Gastroesophageal sphincter (tissue), 4 donors: ENCODE measurements around the gene PLPP1. TPM values are rescaled to one million over a fixed set of nuclear protein-coding genes. Genes with fewer than 3 reads are reported as not detected.
A peak's percentile ranks its signal among the peaks of the same experiment; 100 is the strongest.
"Not testable (repeated sequence)": the region's sequence is repeated elsewhere in the genome, so short reads cannot be mapped to it uniquely, and the experiment has no call there.

ENCODE experiments used
- ATAC-seq: fragments of 150-250 bp; one replicate; pipeline ENCODE4 v1.9.1; 2016; ENCODE audit warnings: mild to moderate bottlenecking, moderate library complexity
- H3K27ac ChIP-seq, 4 donors: fragments of 200-600 bp; sonication (generic) in 3 of 4; 1 replicate in 3 of 4; 2 replicates in 1 of 4; pipeline ENCODE4 v1.5.1; 2016 to 2019
- H3K27me3 ChIP-seq: fragments of 200-600 bp; sonication (generic); one replicate; pipeline ENCODE4 v1.5.1; 2019
- H3K36me3 ChIP-seq, 2 donors: fragments of 200-600 bp; sonication (generic); one replicate each; pipeline ENCODE4 v1.5.1; 2019; ENCODE audit warnings: control low read depth in 1 of 2
- H3K4me1 ChIP-seq, 3 donors: fragments of 200-600 bp; sonication (generic); 1 replicate in 2 of 3; 2 replicates in 1 of 3; pipeline ENCODE4 v1.5.1; 2016 to 2019; ENCODE audit warnings: control low read depth in 2 of 3
- H3K4me3 ChIP-seq, 2 donors: fragments of 200-600 bp; sonication (generic); one replicate each; pipeline ENCODE4 v1.5.1; 2019; ENCODE audit warnings: mild to moderate bottlenecking in 1 of 2, moderate library complexity in 1 of 2
- H3K9me3 ChIP-seq, 3 donors: fragments of 200-600 bp; sonication (generic); one replicate each; pipeline ENCODE4 v1.5.1; 2017 to 2019; ENCODE audit warnings: control low read depth in 2 of 3
- CTCF ChIP-seq, 4 experiments: fragments of 200-600 bp in 2 of 4; fragments of 450-650 bp in 2 of 4; sonication (generic) in 1 of 4; IDR thresholded peaks; one replicate each; pipeline ENCODE4 v1.5.1; 2017 to 2019; ENCODE audit warnings: antibody characterized with exemption in 4 of 4, mild to moderate bottlenecking in 2 of 4, moderate library complexity in 2 of 4
- EP300 ChIP-seq: sonication (generic); formaldehyde crosslinking; IDR thresholded peaks from one replicate; pipeline ENCODE4 v1.6.1; 2017; ENCODE audit warnings: antibody characterized with exemption, mild to moderate bottlenecking
- POLR2A ChIP-seq, 2 donors: fragments of 450-650 bp; IDR thresholded peaks; one replicate each; pipeline ENCODE4 v1.6.1; 2017; ENCODE audit warnings: antibody characterized with exemption in 2 of 2, mild to moderate bottlenecking in 2 of 2, moderate library complexity in 1 of 2
- POLR2AphosphoS5 ChIP-seq: sonication (generic); formaldehyde crosslinking; IDR thresholded peaks from one replicate; pipeline ENCODE4 v1.6.1; 2017; ENCODE audit warnings: antibody characterized with exemption
- WGBS, 2 donors: methylation state at CpG; one replicate each; pipeline ENCODE4 v1.1.5; 2018; ENCODE audit warnings: low coverage in 1 of 2; 5-methylcytosine and 5-hydroxymethylcytosine counted together
- total RNA-seq, 4 donors: library from RNA; depleted of rRNA; stranded (reverse); fragments of >200 nt; gene quantifications; one replicate each; pipeline ENCODE4 v1.1.0, GENCODE V29; 2016

The PLPP1 gene
- total RNA-seq, 4 donors from 2014 or later = 209 to 314 (median 250) TPM

GRCh38 chr5:55509796-55510522 lies 24.8 kb downstream of the PLPP1 start:
- Histone ChIP-seq H3K27ac (peak overlapping the region in 1 of 4 donors; percentile 1), H3K9me3 (no peaks in the 10 kb centered on the region), H3K27me3 (no peaks in the 10 kb centered on the region), H3K36me3 (no peaks in the 10 kb centered on the region), H3K4me3 (no peak overlapping the region), H3K4me1 (peaks cover 12 to 75% (median 19%) of the 10 kb centered on the region in 3 donors)
- TF ChIP-seq CTCF (IDR thresholded peaks at IDR 0.05) = no peak
- no peak for TF ChIP-seq POLR2A (IDR thresholded peaks at IDR 0.05)
- no peak for TF ChIP-seq EP300
- TF ChIP-seq POLR2AphosphoS5 = no peak
- WGBS, 2 donors = 30 to 36% methylated on average over 5 of the region's 5 CpGs
- no peak for ATAC-seq

DNA sequence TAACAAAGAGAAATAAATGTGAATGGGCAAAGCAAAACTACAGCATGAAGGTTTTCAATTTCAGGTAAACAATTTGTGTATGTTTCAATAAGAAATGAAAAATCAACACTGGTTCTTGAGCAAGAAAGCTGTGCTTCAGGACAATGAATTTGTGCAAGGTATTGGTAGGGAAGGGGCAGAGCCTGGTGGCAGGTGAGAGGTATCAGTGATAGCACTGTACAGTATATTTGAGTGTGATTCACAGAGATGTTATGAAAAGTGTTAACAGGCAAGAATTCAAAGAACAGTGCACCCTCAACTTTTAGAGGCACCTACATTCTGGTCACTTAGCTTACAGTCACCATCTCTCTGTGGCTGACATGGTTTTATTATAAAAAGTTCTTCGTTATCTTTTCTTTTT lies 25.7 kb downstream of the PLPP1 start:
- Histone ChIP-seq H3K9me3 (no peaks in the 10 kb centered on the region), H3K27me3 (no peaks in the 10 kb centered on the region), H3K27ac (no peak overlapping the region), H3K4me3 (no peak overlapping the region), H3K36me3 (no peaks in the 10 kb centered on the region), H3K4me1 (peaks cover 12 to 67% (median 19%) of the 10 kb centered on the region in 3 donors)
- whole genome bisulfite sequencing, 2 donors = 92 to 100% methylated on average over 1 of the region's 1 CpG
- TF ChIP-seq POLR2A (IDR thresholded peaks at IDR 0.05) (no peak), CTCF (IDR thresholded peaks at IDR 0.05) (no peak), POLR2AphosphoS5 (no peak), EP300 (no peak)
- no peak for ATAC-seq

GRCh38 chr5:55507574-55507973 lies 27.2 kb downstream of the PLPP1 start:
- peaks cover 12 to 68% (median 19%) of the 10 kb centered on the region in 3 donors for H3K4me1 ChIP-seq
- no peaks in the 10 kb centered on the region for H3K27me3 ChIP-seq
- TF ChIP-seq POLR2A (IDR thresholded peaks at IDR 0.05) = no peak
- no peak for TF ChIP-seq POLR2AphosphoS5
- TF ChIP-seq CTCF (IDR thresholded peaks at IDR 0.05) = no peak
- TF ChIP-seq EP300 = no peak
- no peak overlapping the region for H3K27ac ChIP-seq
- no peaks in the 10 kb centered on the region for H3K9me3 ChIP-seq
- no peaks in the 10 kb centered on the region for H3K36me3 ChIP-seq
- ATAC-seq = no peak
- no peak overlapping the region for H3K4me3 ChIP-seq
- 88 to 94% methylated on average over 2 of the region's 2 CpGs for WGBS, 2 donors

DNA sequence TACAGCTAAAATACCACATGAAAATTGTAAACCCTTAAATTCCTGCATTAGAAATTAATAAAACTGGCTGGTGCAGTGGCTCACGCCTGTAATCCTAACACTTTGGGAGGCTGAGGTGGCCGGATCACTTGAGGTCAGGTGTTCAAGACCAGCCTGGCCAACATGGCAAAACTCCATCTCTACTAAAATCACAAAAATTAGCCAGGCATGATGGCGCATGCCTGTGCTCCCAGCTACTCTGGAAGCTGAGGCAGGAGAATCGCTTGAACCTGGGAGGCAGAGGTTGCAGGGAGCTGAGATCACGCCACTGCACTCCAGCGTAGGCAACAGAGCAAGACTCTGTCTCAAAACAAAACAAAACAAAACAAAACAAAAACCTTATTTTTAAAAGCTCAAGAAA lies 29.1 kb downstream of the PLPP1 start:
- H3K4me3 ChIP-seq, H3K9me3 ChIP-seq, H3K27ac ChIP-seq, H3K27me3 ChIP-seq, ATAC-seq, H3K36me3 ChIP-seq: not testable (repeated sequence)
- peaks cover 12 to 79% (median 19%) of the 10 kb centered on the region in 3 donors for H3K4me1 ChIP-seq
- 89 to 93% methylated on average over 3 to 4 of the region's 6 CpGs for WGBS, 2 donors

GRCh38 chr5:55503917-55504316 lies 30.8 kb downstream of the PLPP1 start:
- H3K4me1 ChIP-seq = peaks cover 6 to 68% (median 15%) of the 10 kb centered on the region in 3 donors
- H3K36me3 ChIP-seq, H3K9me3 ChIP-seq, H3K27ac ChIP-seq, ATAC-seq, H3K4me3 ChIP-seq, H3K27me3 ChIP-seq: not testable (repeated sequence)
- 94 to 95% methylated on average over 2 to 5 of the region's 7 CpGs for WGBS, 2 donors

DNA sequence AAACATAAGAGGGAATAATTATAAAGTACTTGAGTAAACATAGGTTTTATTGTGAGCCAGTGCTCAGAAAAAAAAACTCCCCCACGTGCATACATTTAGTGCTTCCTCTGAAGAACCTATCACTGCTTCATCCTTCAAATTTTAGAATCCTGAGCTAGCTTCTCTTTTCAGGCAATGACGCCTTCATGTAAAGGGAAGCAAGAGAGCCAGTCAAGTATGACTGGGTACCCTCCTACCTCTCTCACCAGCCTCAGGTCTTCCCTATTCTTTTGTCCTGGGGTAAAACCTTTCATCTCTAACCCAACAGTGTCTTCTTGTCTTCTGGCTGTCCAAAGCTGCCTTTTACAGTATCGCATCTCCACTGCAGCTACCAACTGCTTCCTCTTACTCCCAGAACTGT lies 32.0 kb downstream of the PLPP1 start:
- Histone ChIP-seq H3K4me3 (no peak overlapping the region), H3K9me3 (no peaks in the 10 kb centered on the region), H3K27ac (no peak overlapping the region), H3K36me3 (no peaks in the 10 kb centered on the region), H3K27me3 (no peaks in the 10 kb centered on the region), H3K4me1 (peaks cover 9 to 68% (median 15%) of the 10 kb centered on the region in 3 donors)
- no peak for ATAC-seq
- TF ChIP-seq CTCF (IDR thresholded peaks at IDR 0.05) (no peak), POLR2AphosphoS5 (no peak), POLR2A (IDR thresholded peaks at IDR 0.05) (no peak), EP300 (no peak)
- 71 to 75% methylated on average over 2 to 3 of the region's 3 CpGs for WGBS, 2 donors
